ENCODE measurements around the gene BAIAP2L2.

BAIAP2L2 gene

DNA sequence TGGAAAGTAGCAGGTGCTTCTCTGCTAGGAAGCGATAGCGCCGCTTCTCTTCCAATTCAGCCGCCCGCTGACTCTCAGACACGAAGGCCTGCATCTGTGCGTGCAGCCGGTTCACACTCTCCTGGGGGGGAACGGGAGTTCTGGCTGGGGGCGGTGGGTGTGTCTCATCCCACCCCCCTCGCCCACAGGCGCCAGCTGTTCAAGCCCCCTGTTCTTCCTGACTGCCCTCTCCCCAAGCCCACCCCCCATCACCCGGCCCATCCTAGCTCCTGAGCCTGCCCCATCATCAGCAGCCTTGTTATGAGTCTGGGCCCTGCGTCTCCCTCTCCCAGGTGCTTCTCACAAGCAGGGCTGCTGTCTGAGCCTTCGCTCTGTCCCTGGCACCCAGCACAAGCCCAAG is 13.4 kb downstream of the BAIAP2L2 start:
- TF ChIP-seq, protein P1, sequence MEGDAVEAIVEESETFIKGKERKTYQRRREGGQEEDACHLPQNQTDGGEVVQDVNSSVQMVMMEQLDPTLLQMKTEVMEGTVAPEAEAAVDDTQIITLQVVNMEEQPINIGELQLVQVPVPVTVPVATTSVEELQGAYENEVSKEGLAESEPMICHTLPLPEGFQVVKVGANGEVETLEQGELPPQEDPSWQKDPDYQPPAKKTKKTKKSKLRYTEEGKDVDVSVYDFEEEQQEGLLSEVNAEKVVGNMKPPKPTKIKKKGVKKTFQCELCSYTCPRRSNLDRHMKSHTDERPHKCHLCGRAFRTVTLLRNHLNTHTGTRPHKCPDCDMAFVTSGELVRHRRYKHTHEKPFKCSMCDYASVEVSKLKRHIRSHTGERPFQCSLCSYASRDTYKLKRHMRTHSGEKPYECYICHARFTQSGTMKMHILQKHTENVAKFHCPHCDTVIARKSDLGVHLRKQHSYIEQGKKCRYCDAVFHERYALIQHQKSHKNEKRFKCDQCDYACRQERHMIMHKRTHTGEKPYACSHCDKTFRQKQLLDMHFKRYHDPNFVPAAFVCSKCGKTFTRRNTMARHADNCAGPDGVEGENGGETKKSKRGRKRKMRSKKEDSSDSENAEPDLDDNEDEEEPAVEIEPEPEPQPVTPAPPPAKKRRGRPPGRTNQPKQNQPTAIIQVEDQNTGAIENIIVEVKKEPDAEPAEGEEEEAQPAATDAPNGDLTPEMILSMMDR (IDR thresholded peaks at IDR 0.05), result no peak

DNA sequence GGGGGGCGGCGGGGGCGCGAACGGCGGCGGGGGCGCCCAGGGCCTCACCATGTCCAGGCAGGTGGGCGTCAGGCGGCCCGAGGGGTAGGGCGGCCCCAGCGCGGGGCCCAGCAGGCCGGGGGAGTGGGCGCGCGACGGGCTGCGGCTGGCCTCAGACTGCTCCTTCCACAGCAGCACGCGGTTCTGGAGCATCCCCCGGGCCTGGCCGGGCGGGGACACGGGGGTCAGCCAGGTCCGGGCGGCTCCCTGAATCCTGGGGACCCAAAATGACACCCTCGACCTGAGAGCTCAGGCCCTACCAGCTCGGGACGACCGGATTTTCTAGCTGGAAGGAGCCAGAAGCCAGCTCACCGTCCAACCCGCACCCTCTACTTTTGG is 21.0 kb downstream of the BAIAP2L2 start:
- TF ChIP-seq, protein P1 (IDR thresholded peaks at IDR 0.05), result no peak

DNA sequence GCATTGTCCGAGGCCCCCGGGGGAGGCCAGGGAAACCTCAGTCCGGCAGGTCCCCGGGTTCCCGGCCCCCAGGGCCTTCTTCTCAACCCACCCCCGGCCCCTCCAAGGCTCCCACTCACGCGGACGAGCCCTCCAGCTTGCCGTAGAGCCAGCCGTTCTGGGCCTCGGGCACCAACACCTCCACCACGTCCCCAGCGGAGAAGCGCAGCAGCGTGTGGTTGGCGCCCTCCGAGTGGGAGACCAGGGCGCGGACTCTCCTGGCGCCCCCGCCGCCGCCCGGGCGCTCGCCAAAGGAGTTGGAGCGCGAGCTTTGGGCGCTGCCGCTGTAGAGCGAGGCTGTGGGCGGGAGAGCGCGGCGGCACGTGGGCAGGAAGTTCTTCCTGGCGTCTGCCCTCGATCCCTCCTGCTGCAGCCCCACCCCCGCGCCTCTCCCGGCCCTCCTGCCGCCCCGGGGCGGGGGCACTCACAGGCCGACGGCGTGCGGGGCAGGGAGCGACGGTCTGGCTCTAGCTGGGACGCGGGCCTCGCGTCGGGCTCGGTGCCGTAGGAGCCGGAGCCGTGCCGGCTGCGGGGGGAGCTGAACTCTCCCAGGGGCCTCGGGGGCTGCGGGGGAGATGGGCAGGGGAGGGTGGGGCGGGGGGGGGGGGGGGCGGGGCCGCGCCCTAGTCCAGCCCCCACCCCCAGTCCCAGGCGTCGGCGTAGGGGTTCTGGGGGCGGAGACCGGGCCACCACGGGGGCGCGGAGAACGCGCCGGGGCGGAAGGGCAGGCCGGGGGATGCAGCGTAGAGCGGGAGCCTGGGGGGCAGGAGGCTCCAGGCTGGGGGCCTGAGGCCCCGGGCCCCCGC is 21.6 kb downstream of the BAIAP2L2 start:
- TF ChIP-seq, protein P1 (IDR thresholded peaks at IDR 0.05), result no peak

DNA sequence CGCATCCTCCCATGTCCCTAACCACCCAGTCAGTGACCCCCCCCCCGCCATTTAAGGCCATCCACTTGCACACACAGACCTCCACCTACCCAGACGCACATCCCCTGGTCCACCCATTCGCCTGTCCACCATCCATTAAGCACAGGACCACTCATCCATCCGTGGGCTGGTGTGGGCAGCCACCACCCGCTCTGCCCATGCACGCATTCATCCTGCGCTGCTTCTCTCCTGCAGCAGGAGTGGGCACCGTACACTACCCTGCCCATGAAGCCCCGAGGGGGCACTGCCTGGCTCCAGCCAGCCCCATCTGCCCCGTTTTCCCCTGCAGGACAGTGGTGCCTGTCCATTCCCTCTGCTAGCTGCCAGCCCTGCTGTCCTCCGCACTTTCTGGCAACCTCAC is 22.6 kb downstream of the BAIAP2L2 start:
- TF ChIP-seq, protein P1 (IDR thresholded peaks at IDR 0.05), result no peak

DNA sequence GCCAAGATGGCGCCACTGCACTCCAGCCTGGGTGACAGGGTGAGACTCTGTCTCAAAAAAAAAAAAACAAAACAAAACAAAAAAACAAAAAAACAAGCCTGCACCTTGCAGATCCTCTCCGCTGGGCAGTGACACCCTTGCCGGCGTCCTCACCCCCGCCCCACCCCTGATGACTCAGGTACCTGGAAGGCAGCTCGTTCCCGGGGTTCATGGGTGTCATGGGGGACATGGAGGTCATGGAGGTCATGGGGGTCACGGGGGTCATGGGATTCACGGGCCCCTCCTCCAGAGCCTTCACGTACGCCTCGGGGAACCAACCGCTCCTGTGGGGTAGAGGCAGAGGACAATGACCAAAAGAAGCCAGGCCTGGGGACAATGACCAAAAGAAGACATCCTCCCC is 23.5 kb downstream of the BAIAP2L2 start:
- TF ChIP-seq, protein P1 (IDR thresholded peaks at IDR 0.05), result no peak

DNA sequence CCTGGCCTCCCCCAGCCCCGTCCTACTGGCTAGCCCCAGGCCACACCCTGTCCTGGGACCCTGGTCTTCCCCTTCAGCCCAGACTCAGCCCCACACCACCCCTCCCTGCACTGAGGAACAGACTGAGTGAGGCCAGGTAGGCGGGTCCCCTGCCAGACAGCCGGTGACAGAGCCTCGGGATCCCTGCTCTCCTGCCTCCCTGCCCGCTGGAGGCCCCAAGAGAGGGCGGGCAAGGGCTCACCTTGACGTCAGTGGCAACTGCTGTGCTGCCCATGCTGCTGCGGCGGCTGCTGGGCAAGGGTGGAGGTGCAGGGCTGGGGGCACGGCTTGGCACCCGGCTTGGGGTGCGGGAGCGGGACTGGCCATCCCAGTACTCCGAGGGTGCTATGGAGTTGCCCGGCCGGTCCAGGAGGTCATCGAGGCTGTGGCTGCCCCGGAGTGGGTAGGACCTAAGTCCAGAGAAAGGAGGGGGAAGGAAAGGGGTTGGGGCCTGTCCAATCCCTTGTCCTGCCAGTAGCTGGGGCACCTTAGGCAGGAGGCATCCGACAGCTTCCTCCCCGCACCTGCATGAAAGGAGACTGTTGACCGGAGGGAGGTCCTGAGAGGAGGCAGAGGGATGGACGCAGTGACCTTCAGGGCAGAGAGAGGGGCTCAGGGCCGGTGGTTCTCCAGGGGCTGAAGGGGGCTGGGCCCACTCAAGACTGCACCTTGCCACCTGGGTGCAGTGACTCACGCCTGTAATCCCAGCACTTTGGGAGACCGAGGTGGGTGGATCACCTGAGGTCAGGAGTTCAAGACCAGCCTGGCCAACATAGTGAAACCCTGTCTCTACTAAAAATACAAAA is 24.3 kb downstream of the BAIAP2L2 start:
- TF ChIP-seq, protein P1 (IDR thresholded peaks at IDR 0.05), result no peak

DNA sequence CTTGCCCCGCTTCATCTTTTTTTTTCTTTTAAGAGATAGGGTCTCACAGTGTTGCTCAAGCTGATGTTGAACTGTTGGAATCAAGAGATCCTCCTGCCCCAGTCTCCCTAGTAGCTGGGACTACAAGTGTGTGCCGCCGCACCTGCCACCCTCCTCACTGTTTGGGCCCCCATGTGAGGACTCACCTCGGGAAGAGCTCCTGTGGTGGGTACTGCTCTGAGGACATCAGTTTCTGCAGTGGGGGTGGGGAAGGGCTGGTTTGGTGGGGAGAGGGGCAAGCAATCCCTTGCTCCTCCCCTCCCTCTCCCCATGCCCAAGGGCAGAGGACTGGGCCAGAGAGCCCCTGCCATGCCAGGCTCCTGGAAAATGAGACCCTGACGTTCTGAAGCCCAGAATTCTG is 25.0 kb downstream of the BAIAP2L2 start:
- TF ChIP-seq, protein P1 (IDR thresholded peaks at IDR 0.05), result no peak

All from LNCAP (cell line).